GM21390 (cell line): ENCODE data around the gene SELENOW.

Experiments
- ATAC-seq: cut with Tn5 transposase; IDR thresholded peaks from one replicate; pipeline ENCODE4 v1.9.1; 2021; ENCODE audit not compliant: unreplicated experiment

The SELENOW gene

GRCh38 chr19:47819858-47820257 is 41.4 kb downstream of the SELENOW start:
- ATAC-seq: no peak

- no peak for ATAC-seq
Measured at GRCh38 chr19:47820410-47820809, 41.9 kb downstream of the SELENOW start.

GRCh38 chr19:47821460-47822020 is 43.0 kb downstream of the SELENOW start, which contains the start of gene CRX:
TSS of gene CRX (plus strand) at chr19:47821937. CDS start at chr19:47834444, 12,507 bp downstream.
- no peak for ATAC-seq

GRCh38 chr19:47824396-47824795 is 45.9 kb downstream of the SELENOW start:
- ATAC-seq: no peak

- no peak for ATAC-seq
Measured at GRCh38 chr19:47826800-47827199, 48.3 kb downstream of the SELENOW start.

- ATAC-seq: no peak
Measured at GRCh38 chr19:47832723-47833122, 54.2 kb downstream of the SELENOW start.
